ENCODE data around the gene ANKRD13C. TPM values are rescaled to one million over a fixed set of nuclear protein-coding genes. Genes with fewer than 3 reads are reported as not detected.
"Not testable (repeated sequence)": the region's sequence is repeated elsewhere in the genome, so short reads cannot be mapped to it uniquely, and the experiment has no call there.

Gene ANKRD13C
- polyA plus RNA-seq, 3 donors = 24.0 to 29.0 (median 28.3) TPM

- not testable (repeated sequence) for DNase-seq
Measured at GRCh38 chr1:70366425-70366952, 12.0 kb upstream of the ANKRD13C start.

GRCh38 chr1:70364439-70364838 lies 9.9 kb upstream of the ANKRD13C start:
- no peak for DNase-seq

- DNase-seq = no peak
Measured at GRCh38 chr1:70361727-70362398, 7.3 kb upstream of the ANKRD13C start.

- DNase-seq = no peak
Measured at GRCh38 chr1:70360321-70360720, 5.8 kb upstream of the ANKRD13C start.

GRCh38 chr1:70358921-70359564 lies 4.5 kb upstream of the ANKRD13C start:
- no peak for DNase-seq

- no peak for DNase-seq
Measured at GRCh38 chr1:70355920-70356319, 1.4 kb upstream of the ANKRD13C start.

- no peak for DNase-seq
Measured at GRCh38 chr1:70355111-70355407, 537 bp upstream of the ANKRD13C start.

GRCh38 chr1:70353601-70354331 lies 756 bp downstream of the ANKRD13C start:
- peak; percentile 30 for DNase-seq

GRCh38 chr1:70353044-70353443 lies 1.5 kb downstream of the ANKRD13C start:
- no peak for DNase-seq

GRCh38 chr1:70349799-70350198 lies 4.7 kb downstream of the ANKRD13C start:
- DNase-seq = not testable (repeated sequence)

GRCh38 chr1:70348399-70349165 lies 5.9 kb downstream of the ANKRD13C start:
- DNase-seq = no peak

- not testable (repeated sequence) for DNase-seq
Measured at GRCh38 chr1:70339644-70340043, 14.9 kb downstream of the ANKRD13C start.

GRCh38 chr1:70336050-70336449 lies 18.5 kb downstream of the ANKRD13C start:
- DNase-seq = no peak

GRCh38 chr1:70334436-70334835 lies 20.1 kb downstream of the ANKRD13C start:
- no peak for DNase-seq

GRCh38 chr1:70333245-70333644 lies 21.3 kb downstream of the ANKRD13C start:
- DNase-seq = no peak

- DNase-seq = no peak
Measured at GRCh38 chr1:70331962-70332361, 22.6 kb downstream of the ANKRD13C start.

- no peak for DNase-seq
Measured at GRCh38 chr1:70327306-70328076, 27.0 kb downstream of the ANKRD13C start.

- no peak for DNase-seq
Measured at GRCh38 chr1:70324683-70325082, 29.8 kb downstream of the ANKRD13C start.

- DNase-seq = no peak
Measured at GRCh38 chr1:70319750-70320149, 34.8 kb downstream of the ANKRD13C start.

GRCh38 chr1:70318191-70318590 lies 36.3 kb downstream of the ANKRD13C start:
- DNase-seq = no peak

GRCh38 chr1:70317087-70317486 lies 37.4 kb downstream of the ANKRD13C start:
- no peak for DNase-seq

All from renal pelvis (tissue), 4 donors.